HG02943 (cell line): ENCODE data around the gene LRRC52.

Experiments used
- ATAC-seq: cut with Tn5 transposase; IDR thresholded peaks from one replicate; pipeline ENCODE4 v1.9.1; 2021; ENCODE audit warnings: mild to moderate bottlenecking, low read depth, moderate library complexity; ENCODE audit not compliant: unreplicated experiment

The LRRC52 gene

DNA sequence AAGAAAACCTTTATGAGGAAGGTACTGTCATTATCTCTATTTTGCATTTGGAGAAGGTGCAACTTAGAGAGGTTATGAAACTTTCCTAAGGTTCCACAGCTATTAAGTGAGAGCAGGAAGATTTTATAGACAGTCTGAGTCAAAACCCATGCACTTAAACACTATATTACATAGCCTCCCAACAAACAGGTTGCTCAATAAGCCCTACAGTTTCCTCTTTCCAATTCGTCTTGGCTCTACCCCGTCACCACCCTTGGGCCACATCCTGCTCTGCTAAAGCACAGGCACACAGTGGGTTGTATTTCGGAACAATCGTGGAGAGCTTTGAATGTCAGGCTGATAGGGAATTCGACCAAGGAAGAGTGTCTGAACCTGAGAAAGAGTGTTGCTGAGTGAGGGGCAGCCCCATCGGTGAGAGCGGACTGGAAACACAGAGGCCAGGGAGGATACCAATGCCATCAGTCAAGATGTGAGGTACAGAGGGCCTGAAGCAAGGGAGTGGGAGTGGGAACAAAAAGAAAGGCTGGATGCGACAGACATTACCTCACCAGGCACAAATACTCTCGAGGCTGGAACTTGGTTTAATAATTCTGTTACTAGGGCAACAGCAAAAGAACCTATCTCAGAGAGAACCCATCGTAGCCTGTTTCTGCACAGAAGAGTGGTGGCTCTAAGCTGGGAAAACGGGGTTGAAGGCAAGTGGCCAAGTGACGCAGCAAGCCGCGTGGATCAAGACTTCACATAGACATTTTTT, 6.3 kb upstream of the LRRC52 start:
- no peak for ATAC-seq

DNA sequence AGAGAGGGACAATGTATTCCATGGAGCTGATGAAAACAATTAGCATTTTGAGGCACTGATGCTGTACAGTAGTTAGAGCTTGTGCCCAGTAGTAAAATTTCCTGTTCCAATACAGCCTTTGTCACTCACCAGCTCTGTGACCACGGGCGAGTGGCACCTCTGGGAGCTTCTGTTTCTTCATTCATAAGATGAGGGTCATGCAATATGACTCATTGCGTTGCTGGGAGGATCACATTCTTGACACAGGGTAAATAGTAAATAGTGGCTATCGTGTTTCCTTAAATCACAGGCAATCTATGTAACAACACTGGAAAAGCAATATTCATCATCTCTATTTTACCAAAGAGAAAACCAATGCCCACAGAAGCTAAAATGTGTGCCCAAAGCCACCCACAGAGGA, 4.5 kb upstream of the LRRC52 start:
- ATAC-seq, result no peak

DNA sequence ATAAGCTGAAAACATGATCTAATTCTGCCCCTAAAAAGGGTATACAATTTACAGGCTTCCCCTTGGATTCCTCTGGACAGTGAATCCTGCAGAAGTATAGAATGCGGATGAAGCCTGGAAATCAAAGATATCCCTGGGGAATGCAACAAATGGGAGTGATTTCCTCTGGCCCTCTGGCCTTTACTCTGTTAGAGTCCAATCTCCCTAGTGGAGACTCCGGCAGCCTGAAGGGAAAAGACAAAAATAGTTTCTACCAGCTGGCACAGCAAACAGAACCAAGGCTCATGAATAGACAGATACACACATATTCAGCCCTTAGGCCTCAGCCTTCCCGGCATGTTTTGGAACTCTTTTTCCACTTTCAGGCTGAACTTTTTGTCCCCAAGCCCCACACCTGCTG, 3.9 kb upstream of the LRRC52 start:
- ATAC-seq, result no peak

DNA sequence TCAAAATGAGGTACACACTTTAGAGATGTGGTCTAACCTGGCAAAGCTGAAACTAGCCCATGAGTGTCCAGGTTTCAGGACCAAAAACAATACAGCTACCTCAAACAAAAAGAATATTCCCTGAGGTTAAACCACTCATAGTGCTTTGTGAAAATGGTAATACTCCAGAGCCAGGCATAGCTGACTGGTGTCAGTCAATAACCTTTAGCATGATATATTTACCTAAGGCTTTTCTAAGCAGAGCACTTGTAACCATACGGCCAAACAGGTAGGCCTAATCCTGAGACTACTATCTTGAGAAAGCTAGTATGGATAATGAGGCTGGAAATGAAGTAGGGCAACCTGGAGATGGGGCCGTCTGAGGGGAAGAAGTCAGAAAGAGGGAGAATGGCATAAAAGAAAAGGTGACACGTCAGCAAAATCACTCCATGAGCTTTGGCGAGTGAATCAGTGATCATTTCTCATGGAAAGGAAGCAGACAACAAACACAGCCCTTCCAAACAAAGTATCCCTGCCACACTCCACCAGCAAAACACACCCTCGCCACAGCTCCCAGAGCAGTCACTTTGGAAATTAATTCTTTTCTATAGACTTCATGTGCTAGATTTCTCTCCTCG, 1.7 kb upstream of the LRRC52 start:
- no peak for ATAC-seq

DNA sequence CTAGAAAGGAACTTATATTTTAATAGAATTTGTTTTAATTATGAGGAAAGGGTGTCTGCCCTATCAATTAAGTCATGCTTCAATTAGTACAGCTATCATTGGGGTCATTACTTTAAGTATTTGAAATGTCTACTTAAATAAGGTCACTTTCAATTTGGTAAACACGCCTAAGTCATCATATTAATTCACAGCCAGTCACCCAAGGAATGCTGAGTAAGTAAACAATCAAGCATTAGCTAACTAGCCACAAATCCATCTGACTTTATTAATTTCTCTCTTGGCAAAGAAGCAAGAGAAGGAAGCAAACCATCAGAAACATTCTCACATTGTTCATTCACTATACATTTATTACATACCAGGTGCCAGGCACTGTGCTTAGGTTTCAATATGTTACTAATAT, 1.2 kb upstream of the LRRC52 start:
- no peak for ATAC-seq

DNA sequence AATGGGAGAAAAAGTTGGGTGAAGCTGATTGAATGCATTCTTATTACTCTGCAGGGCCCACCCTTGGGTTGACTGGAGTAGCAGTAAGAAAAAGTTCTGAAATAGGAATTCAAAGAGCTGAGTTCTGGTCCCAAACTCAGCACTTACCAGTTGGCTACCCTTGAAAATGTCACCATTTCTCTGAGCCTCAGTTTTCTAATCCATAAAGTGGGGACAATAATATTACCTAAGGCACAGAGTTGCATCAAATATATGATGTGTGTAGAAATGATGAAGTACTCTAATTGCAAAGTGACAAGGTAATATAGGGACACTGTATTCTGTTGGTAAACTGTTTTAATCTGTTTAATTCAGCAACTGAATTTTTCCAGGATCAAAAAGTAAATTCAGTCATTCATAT, 1.2 kb downstream of the LRRC52 start:
- no peak for ATAC-seq

DNA sequence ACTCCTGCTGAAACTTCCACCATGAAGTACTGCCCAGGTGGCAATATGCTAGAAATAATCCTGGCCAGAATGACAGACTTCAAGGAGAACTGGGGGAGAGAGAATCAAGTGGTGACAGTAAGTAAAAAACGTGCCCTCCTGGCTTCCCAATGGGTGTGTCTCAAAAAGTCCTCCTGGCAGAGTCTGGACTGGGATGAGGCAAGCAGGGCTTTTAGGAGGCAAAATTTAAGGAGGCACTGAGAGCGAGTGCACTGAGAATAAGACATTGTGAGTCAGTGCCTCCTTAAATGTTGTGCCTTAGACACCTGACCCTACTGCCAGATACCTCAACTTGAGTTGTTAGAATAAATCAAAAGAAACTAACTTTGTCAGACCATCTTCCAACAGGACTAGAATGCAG, 2.2 kb downstream of the LRRC52 start:
- no peak for ATAC-seq

DNA sequence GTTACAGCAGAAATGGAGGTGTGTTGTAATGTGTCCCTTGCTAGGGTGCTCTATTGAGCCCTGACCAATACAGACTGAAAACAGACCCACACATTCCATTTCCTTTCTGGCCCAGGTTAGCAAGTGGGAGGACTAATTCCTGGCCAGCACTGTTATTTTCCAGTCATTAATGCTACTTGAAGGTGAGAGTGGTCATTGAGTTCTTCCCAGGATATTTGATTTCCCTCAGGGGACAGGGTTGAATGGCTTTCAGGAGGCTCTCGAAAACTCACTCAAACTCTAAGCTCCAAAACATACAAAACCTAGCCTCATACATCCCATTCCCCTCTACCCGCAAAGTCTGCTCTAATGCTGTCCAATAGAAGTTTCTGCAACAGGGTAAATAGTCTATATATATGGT, 6.2 kb downstream of the LRRC52 start:
- no peak for ATAC-seq

DNA sequence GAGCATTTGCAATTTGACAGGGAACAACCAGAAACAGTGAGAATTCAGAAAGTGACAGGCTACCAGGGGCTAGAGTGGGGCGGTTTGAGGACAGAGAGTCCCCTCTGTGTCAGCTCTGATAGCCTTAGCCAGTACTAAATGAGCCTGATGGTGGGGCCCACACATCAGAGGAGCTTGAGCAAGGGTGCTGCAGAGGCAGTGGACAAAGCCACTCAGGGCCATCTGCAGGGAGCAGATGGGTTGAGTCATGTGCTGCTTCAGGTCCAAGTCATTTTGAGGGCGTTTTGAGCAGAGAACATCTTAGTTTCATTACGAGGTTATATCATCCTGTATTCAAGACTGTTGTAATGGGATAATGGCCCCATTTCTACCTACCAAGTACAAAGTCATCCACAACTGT, 7.7 kb downstream of the LRRC52 start:
- ATAC-seq, result no peak

DNA sequence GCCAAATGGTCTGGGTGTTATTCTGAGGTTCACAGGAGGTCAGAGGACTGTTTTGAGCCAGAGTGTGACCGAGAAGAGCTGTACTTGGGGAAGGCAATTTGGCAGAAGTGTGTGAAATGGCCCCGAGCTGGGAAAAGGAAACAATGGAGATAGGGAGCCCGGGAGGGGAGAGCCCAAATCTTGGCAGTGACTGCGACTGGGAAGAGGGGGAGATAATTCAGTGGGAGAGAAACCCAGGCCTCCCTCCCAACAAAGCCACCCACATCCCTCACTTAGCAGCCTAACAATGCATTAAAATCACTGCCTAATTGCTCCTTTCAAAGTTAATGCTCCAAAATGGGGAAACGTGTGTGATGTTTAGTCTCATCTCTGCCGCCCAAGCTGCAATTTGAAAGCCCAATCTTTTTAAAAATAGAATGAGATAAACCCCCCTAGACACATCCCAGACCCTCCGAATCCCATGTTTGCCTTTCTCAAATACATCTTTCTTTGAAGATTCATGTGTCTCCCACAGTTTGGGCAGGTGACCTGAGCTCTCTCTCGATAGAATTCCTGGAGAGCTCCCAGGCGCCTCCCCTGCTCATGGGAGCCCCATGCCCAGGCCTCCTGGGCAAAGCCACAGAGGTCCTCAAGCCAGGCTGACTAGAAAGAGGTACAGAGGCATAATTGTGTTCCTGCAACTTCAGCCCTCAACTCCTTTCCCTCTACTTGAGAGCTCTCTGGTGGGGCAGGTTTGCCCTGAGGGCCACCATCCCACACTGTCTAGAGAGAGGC, 17.3 kb downstream of the LRRC52 start:
- ATAC-seq, result no peak

DNA sequence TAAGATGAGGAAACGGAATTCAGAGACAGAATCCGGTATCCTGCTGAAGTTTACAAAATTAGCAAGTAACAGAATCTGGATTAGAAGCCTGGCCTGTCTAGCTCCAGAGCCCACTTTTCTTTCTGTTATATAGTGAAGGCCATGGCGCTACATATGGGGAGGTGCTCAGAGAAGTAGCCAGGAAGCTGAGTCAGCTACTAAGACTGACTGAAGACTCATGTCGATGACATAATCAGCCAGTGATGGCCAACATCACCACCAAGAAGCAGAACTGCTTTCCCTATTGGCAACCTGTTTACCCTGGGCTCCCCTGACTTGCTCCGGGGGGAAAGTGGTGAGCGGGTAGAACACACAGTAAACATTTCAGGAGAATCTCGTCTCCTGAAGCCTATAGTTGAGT, 18.8 kb downstream of the LRRC52 start:
- ATAC-seq, result no peak

DNA sequence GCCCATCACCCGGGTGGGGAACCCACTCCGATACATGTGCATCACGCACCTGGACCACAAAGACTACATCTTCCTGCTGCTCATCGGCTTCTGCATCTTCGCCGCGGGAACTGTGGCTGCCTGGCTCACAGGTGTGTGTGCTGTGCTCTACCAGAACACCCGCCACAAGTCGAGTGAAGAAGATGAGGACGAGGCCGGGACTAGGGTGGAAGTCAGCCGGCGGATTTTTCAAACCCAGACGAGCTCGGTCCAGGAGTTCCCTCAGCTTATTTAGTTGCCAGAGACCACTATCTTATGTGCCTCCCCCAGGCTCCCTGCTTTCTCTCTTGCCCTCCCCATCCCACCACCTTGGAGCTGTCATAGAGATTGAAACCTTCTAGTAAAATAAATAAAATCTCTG, 19.8 kb downstream of the LRRC52 start:
- ATAC-seq, result no peak

DNA sequence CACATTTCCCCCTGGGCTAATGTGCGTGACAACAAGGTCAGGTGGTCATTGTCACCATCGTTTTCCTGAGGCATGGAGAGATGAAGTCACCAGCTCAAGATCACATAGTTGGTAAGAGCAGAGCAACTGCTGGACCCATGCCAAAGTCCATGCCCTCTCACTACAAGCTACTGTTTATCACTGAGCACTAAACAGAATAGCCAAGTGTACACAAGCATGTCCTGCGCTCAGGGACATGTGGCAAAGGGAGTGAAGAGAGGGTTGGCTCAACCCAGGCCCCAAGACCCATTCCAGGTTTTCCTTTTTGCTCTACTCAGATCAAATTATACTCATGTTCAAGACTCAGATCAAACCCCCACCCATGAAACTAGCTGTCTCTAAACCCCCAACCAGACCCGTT, 20.8 kb downstream of the LRRC52 start:
- ATAC-seq, result no peak

DNA sequence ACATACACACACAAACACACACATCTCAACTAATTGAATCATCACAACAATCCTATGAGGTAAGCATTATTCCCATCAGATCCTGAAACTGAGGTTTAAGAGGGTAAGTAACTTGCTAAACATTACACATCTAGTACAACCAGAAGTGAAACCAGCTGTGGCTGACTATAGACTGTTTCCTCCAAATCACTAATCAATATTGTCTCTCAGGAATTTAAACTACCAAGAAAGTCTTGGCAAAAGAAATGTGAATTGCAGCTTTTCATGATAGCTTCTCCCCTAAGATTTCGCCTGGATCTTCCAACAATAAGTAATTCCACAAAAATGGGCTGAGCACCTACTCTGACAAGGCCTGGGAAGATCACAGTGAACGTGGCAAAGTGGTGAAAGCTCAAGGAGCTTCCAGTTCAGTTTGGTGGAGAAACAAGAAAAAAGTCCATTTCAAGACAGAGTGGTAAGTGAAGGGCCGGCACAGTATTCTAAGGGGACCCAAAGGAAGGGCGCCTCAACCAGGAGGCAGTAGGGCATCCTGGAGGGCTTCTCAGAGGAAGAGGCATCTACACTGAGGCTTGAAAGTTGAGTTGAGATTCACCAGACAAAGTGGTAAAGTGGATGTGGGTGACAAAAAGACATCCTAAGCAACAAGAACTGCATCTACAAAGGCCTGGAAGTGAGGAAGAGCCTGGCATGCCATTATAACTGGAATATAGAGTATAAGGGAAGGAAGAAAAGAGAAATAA, 22.1 kb downstream of the LRRC52 start:
- ATAC-seq, result no peak

DNA sequence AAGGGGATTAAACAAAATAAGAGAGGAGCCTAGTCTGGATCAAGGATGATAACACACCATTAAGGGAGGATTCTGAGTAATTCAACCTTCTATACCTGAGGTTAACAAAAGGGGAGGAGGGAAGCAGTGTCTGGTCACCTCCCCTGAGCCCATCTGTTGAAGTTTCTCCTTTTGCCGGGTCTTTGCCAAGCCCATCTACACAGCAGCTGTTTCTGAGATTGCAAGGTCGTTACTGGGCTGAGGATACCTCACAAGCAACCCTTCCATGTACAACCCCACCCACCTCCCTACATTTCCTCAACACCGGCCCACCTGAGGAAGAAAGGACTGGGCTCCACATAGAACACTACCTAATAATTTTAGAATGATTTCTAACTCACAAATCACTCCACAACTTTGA, 26.3 kb downstream of the LRRC52 start:
- no peak for ATAC-seq

DNA sequence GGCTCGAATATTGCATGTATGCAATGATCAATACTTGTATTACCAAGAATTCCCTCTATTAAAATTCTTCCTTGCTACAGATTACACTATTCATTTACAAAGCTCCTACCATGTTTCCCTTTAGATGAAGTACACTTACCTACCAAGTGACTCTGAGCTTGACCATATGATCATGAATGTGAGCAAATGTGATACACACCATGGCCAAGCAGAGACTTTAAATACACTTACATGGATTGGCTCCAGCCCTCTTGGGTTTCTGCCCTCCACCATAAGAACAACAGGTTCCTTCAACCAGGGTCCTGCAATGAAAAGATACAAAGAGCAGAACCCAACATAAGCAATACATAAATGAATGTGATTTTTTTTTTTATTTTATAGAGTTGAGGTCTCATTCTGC, 30.0 kb downstream of the LRRC52 start:
- no peak for ATAC-seq

DNA sequence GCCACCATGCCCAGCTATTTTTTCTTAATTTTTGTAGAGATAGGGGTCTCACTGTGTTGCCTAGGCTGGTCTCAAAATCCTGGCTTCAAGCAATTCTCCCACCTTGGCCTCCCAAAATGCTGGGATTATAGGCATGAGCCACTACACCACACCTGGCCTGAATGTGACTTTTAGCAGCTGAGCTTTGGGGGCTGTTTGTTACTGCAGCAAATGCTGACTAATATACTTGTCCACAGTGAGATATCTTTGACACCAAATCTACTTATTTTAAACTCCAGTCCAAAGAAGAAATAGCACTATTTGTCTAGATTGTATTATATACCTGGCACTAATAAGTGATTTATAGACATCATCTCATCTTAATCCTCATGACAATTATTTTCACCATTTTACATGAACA, 30.5 kb downstream of the LRRC52 start:
- ATAC-seq, result no peak

DNA sequence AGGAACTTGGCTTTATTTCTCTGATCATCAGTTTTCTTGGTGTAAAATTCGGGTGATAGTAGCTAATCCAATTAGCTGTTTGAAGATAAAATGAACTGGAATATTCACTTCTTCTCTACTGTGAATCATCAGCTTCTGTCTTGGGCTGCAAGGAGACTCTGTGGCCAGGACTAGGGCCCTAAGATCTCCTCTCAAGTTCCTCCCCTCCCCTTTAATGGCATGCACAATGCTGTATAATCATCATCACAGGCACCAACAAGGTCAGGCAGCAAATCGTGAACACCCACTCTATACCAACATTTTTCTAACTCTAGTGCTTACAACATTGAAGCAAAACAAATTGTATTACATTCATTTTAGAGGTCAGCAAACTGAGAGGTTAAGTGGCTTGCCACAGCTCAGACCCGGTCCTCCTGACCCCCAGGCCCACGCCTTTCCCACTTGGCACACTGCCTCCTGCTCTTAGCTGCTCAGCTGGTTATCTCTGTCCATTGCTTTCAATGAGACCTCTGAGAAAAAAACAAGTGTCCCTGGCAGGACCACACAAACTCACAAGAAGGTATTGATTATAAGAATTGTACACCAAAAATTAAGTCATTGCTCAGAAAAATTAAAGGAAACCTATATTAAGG, 31.8 kb downstream of the LRRC52 start:
- no peak for ATAC-seq

DNA sequence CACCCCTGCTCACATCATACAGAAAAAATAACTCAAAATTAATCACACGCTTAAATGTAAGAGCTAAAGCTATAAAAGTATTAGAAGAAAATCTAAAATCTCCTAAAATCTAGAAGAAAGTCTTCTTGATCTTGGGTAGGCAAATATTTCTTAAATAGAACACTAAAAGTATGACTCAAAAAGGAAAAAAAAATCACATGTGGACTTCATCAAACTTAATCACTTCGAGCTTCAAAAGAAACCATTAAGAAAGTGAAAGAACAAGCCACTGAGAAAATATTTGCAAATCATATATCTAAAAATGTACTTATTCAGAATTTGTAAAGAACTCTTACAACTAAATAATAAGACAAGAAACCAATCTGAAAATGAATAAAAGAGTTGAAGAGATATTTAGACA, 32.7 kb downstream of the LRRC52 start:
- no peak for ATAC-seq

DNA sequence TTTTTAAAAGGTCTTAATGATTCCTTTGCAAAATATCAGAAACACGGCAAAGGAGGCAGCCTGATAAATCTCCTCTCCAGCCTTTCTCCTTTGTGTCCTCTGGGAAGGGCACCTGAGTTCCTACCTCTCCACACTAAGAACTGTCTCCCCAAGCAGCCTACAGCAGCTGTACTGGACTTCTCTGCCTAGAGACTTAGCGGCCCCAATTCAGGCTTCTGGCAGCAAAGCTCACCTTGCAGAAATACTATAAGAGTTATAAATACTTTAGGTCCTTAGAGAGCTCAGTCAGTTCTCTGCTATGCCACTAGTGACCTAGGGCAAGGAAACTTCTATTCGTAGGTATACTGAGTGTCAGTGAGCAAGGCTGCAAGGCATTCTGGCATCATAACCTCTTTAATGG, 33.9 kb downstream of the LRRC52 start:
- ATAC-seq, result no peak
